PC-9 (cell line): Measurements from ENCODE around the gene SLC8A3.

Experiments used
- EZH2 ChIP-seq: fragments of 200-600 bp; sonication (generic); IDR thresholded peaks from 2 replicates; pipeline ENCODE4 v1.8.0; 2017; ENCODE audit warnings: antibody characterized with exemption, low read depth
- TF ChIP-seq, protein P1 (sequence below): fragments of 200-600 bp; sonication (generic); conservative IDR thresholded peaks from 2 replicates; pipeline ENCODE4 v1.6.1; 2017; ENCODE audit warnings: mixed run types, antibody characterized with exemption, mild to moderate bottlenecking, moderate library complexity

DNA sequence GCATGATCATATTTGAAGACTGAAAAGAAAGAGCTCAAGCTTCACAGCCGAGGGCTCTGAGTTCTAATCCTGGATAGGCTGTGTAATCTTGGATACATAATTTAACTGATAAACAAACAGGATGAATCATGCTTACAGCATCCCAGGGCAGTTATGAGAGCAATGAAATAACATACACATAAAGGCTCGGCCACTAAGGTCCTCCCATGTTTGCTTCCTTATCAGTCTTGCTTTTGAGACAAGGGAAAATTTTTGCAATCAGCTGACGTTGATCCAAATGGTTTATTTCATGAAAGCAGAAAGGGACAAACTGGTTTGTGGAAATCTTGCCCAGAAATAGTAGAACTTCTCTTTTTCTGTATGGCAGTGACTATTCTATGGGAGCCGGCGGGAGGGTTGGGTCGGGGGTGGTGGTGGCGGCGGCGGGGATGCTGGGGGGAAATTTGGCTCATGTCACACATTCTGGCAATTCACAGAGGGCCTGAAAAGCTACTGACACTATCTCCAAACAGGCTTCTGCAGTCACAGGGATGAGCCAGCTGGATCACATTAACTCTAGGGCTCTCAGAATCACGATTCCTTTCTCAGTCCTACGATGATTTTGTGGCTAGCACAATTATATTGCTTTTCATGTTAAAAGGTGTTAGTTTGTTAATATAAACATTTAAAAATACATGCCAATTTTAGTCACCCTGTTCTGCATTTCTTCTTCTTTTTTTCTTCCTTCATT, 124.5 kb downstream of the SLC8A3 start:
- TF ChIP-seq, protein P1, sequence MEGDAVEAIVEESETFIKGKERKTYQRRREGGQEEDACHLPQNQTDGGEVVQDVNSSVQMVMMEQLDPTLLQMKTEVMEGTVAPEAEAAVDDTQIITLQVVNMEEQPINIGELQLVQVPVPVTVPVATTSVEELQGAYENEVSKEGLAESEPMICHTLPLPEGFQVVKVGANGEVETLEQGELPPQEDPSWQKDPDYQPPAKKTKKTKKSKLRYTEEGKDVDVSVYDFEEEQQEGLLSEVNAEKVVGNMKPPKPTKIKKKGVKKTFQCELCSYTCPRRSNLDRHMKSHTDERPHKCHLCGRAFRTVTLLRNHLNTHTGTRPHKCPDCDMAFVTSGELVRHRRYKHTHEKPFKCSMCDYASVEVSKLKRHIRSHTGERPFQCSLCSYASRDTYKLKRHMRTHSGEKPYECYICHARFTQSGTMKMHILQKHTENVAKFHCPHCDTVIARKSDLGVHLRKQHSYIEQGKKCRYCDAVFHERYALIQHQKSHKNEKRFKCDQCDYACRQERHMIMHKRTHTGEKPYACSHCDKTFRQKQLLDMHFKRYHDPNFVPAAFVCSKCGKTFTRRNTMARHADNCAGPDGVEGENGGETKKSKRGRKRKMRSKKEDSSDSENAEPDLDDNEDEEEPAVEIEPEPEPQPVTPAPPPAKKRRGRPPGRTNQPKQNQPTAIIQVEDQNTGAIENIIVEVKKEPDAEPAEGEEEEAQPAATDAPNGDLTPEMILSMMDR = no peak
- TF ChIP-seq EZH2 = no peak
